NCI-H524 (cell line): Measurements from ENCODE around the gene ACTN4.
"Not testable (repeated sequence)": the region's sequence is repeated elsewhere in the genome, so short reads cannot be mapped to it uniquely, and the experiment has no call there.

Experiments
- DNase-seq, 2 experiments: peaks; one replicate each; lab custom pipeline; 2025; lab: John Stamatoyannopoulos, UW

ACTN4 gene

DNA sequence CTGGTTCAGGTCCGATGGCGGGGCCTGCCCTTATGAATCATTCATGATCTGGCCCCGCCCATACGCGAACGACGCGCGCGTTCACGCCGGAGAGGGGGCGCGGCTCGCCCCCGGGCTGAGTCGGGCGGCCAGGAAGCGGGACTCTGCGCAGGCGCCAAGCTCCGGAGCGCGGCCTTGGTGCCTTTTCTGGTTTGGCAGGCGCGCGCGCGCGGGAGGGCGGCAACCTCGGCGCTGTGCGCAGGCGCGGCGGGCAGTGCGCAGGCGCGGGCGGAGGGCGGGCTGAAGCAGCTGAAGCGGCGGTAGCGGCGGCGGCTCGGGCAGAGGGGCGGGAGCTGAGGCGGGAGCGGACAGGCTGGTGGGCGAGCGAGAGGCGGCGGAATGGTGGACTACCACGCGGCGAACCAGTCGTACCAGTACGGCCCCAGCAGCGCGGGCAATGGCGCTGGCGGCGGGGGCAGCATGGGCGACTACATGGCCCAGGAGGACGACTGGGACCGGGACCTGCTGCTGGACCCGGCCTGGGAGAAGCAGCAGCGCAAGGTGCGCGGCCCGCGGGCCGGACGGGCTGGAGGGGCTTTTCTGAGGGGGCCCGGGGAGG is at the start of gene ACTN4:
Gene ACTN4 (plus strand): TSS at position 282 of the 598 bp plus-strand sequence. CDS start 97 bp downstream, at position 379.
- DNase-seq: peak; percentile 95 to 98

DNA sequence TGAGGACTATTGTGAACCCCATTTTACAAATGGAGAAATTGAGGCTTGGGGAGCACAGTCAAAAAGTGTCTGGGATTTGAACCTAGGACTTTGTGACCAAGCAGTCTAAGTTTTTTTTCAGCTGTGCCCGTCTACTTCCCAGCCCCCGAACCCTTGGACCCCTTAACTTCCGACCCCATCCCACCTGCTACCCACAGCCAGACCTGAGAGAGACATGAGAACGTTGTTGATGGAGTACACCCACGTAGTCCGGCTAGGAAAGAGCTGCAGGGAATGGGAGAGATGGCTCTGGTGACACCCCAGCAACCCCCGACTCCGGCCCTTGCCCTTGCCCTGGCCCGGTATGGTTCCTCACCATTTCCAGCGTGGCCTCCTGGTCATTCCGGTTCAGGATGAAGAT is 47.7 kb upstream of the ACTN4 start:
- no peak for DNase-seq

DNA sequence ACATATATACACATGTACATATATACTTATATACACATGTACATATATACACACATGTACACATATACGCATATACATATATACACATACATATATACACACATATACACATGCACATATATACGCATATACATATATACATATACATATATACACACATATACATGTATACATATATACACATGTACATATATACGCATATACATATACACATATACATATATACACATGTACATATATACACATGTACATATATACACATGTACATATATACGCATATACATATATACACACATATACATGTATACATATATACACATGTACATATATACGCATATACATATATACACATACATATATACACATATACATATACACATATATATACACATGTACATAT is 44.6 kb upstream of the ACTN4 start:
- not testable (repeated sequence) for DNase-seq

DNA sequence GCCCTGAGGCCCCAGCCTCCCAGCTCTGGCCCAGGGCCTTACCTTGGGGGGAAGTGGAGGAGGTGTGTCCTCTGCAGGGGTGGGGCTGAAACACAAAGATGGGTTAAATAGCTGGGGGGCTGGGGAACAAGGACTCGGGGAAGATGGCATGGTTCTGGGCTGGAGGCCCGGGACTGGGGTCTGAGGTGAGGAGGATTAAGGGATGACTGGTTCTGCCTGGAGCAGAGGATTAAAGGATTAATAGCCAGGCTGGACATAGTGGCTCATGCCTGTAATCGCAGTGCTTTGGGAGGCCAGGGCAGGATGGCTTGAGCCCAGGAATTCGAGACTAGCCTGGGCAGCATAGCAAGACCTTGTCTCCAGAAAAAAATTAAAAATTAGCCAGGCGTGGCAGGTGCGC is 41.3 kb upstream of the ACTN4 start:
- DNase-seq: peak in 1 of 2 experiments; percentile 31

DNA sequence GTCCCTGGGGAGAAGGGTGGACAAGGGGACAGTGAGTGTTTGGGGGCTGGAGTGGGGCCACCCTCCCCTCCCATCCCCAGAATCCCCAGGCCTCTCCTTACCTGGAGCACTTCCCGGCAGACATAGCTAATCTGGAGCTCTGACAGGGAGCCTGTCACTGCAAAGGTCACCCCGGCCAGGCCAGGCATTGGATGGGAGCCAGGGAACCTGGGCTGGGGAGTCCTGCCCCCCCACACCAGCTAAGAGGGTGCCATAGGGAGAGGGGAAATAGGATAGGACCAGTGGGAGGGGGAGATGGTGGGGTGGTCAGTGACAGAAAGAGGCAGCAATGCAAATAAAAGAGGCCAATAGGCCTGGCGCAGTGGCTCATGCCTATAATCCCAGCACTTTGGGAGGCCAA is 33.2 kb upstream of the ACTN4 start:
- no peak for DNase-seq

DNA sequence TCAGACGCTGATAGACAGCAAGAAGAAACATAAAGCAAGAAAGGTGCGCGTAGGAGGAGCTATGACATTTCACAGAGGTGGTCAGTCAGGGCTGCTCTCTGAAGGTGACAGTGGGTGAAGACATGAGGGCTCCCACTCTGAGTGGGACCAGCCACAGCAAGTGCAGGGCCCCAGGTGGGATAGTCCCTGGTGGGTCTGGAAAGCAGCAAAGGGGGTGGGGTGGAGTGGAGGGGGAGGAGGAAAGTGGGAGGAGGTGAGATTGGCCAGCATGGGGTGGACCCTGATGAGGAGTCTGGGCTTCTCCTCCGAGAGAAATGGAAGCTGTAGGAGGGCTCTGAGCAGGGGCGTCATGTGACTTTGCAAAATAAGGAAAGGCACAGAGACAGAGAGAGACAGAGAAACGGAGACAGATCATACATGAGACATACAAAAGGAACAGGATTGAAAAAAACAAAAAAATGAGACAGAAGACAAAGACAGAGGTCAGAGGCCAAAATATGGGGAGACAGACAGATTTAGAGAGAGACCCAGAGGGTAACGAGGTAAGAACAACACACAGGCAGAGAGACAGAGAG is 32.4 kb upstream of the ACTN4 start:
- no peak for DNase-seq

DNA sequence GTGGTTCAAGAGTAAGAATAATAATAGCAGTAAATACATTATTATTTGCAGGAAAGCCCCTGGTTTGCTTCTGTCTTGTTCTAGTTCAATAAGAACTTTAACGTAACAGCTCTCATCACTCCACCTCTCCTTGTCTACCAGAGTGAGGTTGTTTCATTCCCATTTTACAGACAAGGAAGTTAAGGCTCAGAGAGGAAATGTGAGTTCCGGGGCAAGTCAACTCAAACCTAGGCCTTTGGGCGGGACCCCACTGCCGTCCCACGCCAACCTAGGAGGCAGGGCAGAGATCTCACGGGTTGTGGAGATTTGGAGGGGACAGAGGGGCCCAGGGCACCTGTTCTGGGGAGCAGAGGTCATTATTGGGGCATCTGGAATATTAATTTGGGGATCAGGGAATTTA is 31.2 kb upstream of the ACTN4 start:
- DNase-seq: no peak

DNA sequence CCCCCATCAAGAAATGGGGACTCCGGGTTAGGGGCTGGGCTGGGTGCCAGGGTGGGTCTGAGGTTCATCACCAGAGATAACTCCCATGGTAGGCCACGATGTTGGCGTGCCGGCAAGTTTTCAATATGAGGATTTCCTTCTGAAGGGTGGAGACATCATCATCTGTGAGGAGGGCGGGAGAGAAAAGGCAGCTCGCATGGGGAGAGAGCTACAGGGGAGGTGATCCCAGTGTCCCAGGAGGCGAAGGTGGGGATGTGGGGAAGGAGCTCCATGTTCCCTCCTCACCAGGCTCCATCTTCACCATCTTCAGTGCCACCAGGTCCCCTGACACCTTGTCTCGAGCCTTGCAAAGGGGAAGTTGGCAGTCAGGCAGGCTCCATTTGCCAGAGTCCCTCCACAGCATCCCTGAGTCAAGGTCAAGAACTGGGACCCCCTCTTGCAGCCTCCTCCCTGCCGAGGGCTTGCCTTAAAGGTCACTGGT is 30.1 kb upstream of the ACTN4 start:
- DNase-seq: no peak

DNA sequence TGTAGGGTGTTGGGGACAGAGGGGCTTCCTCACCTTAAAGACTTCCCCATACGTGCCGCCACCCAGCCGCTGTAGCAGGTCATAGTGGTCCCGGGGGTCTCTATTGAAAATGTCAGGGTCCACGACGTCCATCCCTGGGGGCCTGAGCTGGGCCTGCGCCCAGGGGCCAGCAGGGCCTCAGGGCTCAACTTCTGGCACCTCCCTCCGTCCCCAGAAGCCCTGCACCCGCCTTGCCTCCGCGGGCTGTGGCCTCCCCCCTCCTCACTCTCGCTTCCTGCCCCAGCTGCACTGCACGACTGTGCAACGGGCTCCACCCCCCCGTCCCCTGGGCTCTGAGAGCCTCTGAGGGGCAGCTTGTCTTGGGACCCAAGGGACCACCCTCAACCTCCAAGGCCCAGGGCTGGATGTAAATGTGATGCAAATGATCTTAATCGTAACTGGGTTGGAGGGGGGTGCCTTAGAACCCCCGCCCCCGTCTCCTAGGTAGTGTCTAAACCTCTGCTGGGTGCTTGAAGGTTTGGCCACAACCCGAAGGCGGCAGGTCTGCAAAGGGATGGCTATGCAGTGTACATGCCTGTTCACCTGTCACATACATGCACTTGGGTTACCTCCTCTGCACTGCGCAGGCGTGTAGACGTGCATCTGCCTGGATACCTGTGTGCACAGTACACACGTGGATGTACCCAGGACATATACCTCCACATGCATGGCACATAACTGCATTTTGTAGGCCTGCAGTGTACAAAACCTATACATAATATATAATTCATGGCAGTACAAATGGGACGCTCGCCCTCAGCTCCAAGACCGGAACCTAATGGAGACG is 29.5 kb upstream of the ACTN4 start, which contains the start of gene MAP4K1:
Gene MAP4K1 (minus strand): TSS at position 190 of the 826 bp plus-strand sequence. CDS start 58 bp downstream, at position 132.
- peak in 1 of 2 experiments; percentile 41 for DNase-seq

DNA sequence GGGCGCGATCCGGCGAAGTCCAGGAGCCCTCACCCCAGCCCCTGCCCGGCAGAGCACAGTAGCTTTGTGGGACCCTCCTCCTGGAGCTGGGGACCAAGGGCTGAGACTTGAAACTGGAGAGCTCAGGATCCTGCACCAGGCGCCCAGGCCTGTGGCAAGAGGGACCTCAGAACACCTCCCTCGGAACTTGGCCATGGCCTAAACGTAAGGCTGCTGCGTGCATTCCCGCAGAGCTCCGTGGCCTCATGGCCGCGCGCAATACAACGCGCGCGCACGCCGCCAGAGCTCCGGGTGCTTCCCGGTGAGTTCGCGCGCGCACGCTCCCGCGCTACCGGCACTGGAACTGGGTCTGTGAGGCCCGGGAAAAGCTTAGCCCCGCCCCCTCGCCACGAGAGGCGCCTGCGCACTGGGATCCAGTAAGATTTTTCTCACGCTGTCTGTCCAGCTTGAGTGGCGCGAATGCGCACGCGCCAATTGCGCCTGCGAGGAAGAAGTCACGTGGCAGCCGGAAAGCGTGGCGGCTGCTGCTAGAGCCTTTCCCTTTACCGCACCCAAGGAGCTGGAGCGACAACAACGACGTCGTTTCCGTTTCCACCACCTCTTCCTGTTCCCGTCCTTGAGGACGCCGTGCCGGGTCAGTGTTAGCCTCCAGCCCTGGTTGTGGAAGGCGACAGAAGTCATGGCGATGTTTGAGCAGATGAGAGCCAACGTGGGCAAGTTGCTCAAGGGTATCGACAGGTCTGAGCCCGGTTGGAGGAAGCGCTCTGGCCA is 28.7 kb upstream of the ACTN4 start, which contains the start of gene EIF3K:
Gene EIF3K (plus strand): TSS at position 599 of the 771 bp plus-strand sequence. CDS start 81 bp downstream, at position 680.
- DNase-seq: peak; percentile 97 to 100

DNA sequence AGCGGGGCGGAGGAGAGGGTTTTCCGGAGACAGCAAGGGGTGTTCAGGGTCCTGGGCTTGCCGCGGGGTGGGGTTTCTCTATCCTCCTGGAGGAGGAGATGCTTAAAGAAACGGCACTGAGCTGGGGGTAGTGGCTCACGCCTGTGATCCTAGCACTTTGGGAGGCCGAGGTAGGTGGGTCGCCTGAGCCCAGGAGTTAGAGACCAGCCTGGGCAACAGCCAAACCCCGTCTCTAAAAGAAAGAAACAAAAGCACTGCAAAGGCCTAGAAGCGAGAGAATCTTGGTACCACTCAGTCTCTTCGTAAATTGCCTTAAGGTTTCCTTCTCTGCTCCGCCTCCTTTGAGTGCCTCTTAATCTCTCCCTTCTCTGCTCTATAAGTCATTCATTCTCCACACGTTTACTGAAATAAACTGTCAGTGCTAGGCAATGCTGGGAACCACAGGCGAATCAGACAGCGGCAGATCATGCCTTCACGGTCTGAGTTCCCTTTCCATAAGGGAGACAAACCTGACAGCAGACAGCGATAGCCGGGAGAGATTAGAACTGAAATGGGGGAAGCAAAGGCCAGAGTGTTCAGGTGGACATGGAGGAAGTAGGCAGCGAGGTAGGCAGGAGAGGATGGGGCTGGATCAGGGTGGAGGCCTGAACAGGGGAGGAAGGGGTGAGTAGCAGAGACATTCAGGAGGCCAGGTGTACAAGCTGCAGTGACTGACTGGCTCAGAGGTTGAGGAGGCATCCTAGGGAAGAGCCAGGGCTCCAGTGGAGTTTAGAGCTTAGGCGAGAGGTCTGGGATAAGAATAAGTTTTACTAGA is 27.9 kb upstream of the ACTN4 start:
- no peak for DNase-seq

DNA sequence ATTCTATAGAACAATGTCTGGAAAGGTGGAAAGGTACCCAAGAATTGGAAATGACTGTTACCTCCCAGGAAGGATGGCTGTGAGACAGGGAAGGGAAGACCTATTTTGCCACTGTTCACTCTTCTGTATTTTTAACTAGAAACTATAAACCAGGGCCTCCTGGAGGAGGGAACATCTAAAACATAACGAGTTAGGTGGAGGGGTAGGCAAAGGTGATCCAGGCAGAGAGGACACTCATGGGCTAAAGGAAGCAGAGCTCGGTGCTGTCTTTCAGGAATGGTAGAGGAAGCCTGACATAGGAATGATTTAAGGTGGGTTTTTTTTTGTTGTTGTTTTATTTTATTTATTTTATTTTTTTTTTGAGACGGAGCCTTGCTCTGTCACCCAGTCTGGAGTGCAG is 22.6 kb upstream of the ACTN4 start:
- DNase-seq: no peak

DNA sequence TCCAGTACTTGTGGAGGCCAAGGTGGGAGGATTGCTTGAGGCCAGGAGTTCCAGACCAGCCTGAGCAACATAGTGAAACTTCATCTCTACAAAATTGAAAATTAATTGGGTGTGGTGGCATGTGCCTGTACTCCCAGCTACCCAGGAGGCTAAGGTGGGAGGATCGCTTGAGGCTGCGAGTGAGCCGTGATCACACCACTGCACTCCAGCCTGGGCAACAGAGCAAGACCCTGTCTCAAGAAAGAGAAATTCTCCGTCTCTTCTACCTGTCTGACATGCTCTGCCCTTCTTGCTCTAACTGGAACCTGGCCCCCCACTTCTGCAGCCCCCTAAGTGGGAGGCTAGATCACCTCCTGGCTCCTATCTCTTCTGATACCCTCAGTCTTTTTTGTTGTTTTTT is 21.0 kb upstream of the ACTN4 start:
- DNase-seq: no peak

DNA sequence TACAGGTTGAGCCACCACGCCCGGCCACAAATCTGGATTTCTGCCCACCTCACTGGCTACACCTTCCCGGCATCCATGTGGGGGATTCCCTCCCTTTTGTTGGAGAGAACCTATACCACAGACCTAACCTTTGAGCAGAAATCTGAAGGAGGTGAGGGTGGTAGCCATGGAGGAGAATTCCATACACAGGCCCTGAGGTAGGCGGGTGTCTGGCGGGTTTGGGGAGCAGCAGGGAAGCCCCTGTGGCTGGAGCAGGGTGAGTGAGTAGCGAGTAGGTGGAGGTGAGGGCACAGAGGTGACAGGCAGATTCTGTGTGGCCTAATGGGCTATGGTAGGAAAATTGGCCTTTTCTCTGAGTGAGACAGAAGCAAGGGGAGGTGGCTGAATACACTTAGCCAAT is 17.9 kb upstream of the ACTN4 start:
- no peak for DNase-seq

DNA sequence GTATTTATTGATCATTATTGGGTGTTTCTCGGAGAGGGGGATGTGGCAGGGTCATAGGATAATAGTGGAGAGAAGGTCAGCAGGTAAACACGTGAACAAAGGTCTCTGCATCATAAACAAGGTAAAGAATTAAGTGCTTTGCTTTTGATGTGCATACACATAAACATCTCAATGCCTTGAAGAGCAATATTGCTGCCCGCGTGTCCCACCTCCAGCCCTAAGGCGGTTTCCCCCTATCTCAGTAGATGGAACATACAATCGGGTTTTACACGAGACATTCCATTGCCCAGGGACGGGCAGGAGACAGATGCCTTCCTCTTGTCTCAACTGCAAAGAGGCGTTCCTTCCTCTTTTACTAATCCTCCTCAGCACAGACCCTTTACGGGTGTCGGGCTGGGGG is 16.1 kb upstream of the ACTN4 start:
- DNase-seq: peak in 1 of 2 experiments; percentile 28

DNA sequence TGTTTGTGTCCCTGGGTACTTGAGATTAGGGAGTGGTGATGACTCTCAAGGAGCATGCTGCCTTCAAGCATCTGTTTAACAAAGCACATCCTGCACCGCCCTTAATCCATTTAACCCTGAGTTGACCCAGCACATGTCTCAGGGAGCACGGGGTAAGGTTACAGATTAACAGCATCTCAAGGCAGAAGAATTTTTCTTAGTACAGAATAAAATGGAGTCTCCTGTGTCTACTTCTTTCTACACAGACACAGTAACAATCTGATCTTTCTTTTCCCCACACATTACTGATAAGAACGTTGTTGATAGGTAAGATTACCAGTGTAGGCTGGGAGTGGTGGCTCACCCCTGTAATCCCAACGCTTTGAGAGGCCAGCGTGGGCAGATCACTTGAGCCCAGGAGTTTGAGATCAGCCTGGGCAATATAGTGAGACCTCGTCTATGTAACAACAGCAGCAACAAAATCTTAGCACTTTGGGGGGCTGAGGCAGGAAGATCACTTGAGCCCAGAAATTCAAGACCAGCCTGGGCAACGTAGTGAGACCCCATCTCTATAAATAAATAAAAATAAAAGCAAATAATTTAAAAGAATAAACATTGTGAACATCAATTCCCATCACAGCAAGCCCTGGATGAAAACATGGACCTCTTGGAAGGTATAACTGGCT is 15.5 kb upstream of the ACTN4 start:
- peak; percentile 83 to 84 for DNase-seq

DNA sequence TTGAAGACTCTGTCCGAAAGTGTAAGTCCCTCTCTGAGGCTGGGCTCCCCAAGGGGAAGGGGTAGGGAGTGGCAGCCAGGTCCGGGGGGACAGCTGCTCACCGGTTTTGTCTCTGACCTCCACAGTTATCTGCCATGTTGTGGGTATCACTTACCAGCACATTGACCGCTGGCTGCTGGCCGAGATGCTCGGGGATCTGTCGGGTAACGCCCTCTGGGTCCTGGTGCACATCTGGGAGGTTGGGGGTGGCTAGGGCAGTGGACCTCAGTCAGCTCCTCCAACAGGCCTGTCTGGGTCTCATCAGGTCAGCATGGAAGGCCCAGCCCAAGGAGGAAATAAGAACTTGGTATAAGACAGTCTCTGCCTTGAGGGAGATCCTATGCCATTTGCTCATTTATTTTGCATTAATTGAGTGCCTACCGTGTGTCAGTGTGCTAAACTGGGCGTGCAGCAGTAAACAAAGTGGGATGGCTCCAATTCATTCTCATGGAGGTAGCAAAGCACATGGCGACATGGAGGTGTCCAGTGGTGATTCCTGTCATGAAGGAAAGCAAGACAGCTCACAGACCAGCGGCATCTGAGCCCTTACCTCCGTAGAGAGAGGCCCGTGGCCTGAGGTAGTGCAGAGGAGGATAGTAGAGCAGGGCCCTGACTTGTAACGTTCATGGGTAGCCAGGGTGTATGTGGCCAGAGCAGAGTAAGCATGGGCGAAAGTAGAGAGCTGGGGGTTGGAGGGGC is 14.8 kb upstream of the ACTN4 start:
- no peak for DNase-seq

DNA sequence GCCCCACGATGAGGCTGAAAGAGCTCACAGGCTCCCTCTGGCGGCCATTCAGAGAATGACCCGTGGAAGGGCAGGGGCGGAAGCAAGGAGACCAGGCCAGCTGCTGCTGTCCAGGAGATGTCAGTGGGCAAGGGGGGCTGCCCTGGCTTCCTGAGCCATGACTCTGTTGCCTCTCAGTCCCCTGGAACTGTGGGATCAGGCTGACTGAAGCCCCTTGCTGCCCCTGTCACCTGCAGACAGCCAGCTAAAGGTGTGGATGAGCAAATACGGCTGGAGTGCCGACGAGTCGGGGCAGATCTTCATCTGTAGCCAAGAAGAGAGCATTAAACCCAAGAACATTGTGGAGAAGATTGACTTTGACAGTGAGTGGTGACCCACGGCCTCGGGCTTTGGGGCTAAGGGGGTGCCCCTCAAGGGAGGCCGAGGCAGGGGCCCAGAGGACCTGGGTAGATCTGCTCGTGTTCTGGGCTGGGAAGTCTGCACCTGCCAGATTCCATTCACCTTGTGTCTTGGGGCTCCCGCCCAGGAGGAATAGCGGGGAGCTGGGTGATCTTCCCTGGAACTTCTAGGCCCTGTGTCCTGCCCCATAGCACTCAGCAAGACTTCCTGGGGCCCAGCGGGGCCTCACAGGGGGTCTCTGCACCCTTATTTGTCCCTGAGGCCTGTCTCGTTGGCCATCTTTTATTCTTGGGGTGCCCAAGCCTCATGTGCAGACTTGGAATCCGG is 12.5 kb upstream of the ACTN4 start:
- peak in 1 of 2 experiments; percentile 57 for DNase-seq
